GM12878 (cell line): ENCODE results near the gene ZNF267. TPM values are rescaled to one million over a fixed set of nuclear protein-coding genes. Genes with fewer than 3 reads are reported as not detected.

Experiments
- ATAC-seq: fragments of 200-7000 bp; cut with Tn5 transposase; 3 replicates; pipeline ENCODE4 v1.9.1; 2020; ENCODE audit warnings: mild to moderate bottlenecking, moderate library complexity
- BruUV-seq: library from RNA; stranded (reverse); fragments of 400-500 nt; replicated peaks from 2 replicates; lab custom pipeline; 2021; lab: Mats Ljungman, UMichigan
- CTCF ChIA-PET: fragments of 300-600 bp; sonication (Branson Sonifier 250); formaldehyde crosslinking; extraction: SDS; loops from one replicate; lab custom pipeline; 2021; ENCODE audit warnings: inconsistent platforms; lab: Yijun Ruan, JAX
- POLR2A ChIA-PET: fragments of 350-600 bp; formaldehyde crosslinking; extraction: SDS; loops from one replicate; lab custom pipeline; 2021; ENCODE audit warnings: inconsistent platforms; lab: Charles Lee
- RAD21 ChIA-PET: fragments of 300-600 bp; sonication (Branson Sonifier 250); formaldehyde crosslinking; loops from one replicate; lab custom pipeline; 2023; ENCODE audit warnings: antibody characterized with exemption; ENCODE audit not compliant: unreplicated experiment; lab: Charles Lee
- SMC1A ChIA-PET: fragments of 300-600 bp; sonication (Branson Sonifier 250); formaldehyde crosslinking; loops from one replicate; lab custom pipeline; 2023; ENCODE audit not compliant: unreplicated experiment, uncharacterized antibody; lab: Charles Lee
- DNase-seq: peaks from one replicate; pipeline ENCODE4 v3.0.0-alpha.2; 2011; ENCODE audit warnings: low read depth, low spot score
- FAIRE-seq: peaks from 3 replicates; lab custom pipeline; 2011; peaks lifted over from hg19 to GRCh38; lab: Jason Lieb, UNC
- H2AFZ ChIP-seq: 2 replicates; pipeline ENCODE4 v1.6.0; 2011; ENCODE audit warnings: low read depth, low read length, control low read depth; ENCODE audit not compliant: control insufficient read depth
- H3K27ac ChIP-seq: 2 replicates; pipeline ENCODE4 v1.5.1; 2011; ENCODE audit warnings: control low read depth; ENCODE audit not compliant: control insufficient read depth, insufficient read depth
- H3K27me3 ChIP-seq, 2 experiments: replicated peaks in 1 of 2; 2 replicates each; pipeline versions ENCODE4 v1.6.0 to v1.6.1; 2011; ENCODE audit warnings: low read length in 1 of 2; ENCODE audit not compliant: control insufficient read depth in 2 of 2, insufficient read depth in 2 of 2
- H3K36me3 ChIP-seq, 2 experiments: 2 replicates each; pipeline ENCODE4 v1.5.1; 2011; ENCODE audit warnings: low read length in 1 of 2; ENCODE audit not compliant: control insufficient read depth in 2 of 2, insufficient read depth in 2 of 2
- H3K4me1 ChIP-seq: 2 replicates; pipeline ENCODE4 v1.6.1; 2011; ENCODE audit warnings: mild to moderate bottlenecking, low read length, moderate library complexity, mixed read lengths; ENCODE audit not compliant: control insufficient read depth, insufficient read depth
- H3K4me2 ChIP-seq: 2 replicates; pipeline ENCODE4 v1.6.0; 2011; ENCODE audit warnings: control low read depth; ENCODE audit not compliant: control insufficient read depth, insufficient read depth
- H3K4me3 ChIP-seq: fragments of 200-600 bp; sonication (generic); 2 replicates; pipeline ENCODE4 v1.5.1; 2016
- H3K79me2 ChIP-seq: 2 replicates; pipeline ENCODE4 v1.6.0; 2011; ENCODE audit warnings: low read length; ENCODE audit not compliant: control insufficient read depth, insufficient read depth
- H3K9ac ChIP-seq: 2 replicates; pipeline ENCODE4 v1.8.0; 2011; ENCODE audit warnings: low read length, control low read depth, mixed read lengths; ENCODE audit not compliant: control insufficient read depth, insufficient read depth
- H3K9me3 ChIP-seq: replicated peaks from 3 replicates; pipeline ENCODE4 v1.5.1; 2011; ENCODE audit warnings: mild to moderate bottlenecking, low read length; ENCODE audit not compliant: control insufficient read depth, insufficient read depth
- H4K20me1 ChIP-seq: 2 replicates; pipeline ENCODE4 v1.6.0; 2011; ENCODE audit not compliant: control insufficient read depth, insufficient read depth
- DPF2 ChIP-seq: fragments of 450-650 bp; IDR thresholded peaks from 2 replicates; pipeline ENCODE4 v1.6.1; 2017; ENCODE audit warnings: mild to moderate bottlenecking
- HDAC6 ChIP-seq: fragments of 200-600 bp; sonication (generic); IDR thresholded peaks from one replicate; pipeline ENCODE4 v1.8.0; 2017; ENCODE audit warnings: antibody characterized with exemption; ENCODE audit not compliant: unreplicated experiment
- IRF4 ChIP-seq: IDR thresholded peaks from 2 replicates; pipeline ENCODE4 v1.6.1; 2011; ENCODE audit warnings: low read depth, low read length
- MEF2A ChIP-seq: IDR thresholded peaks from 2 replicates; pipeline ENCODE4 v1.6.1; 2011; ENCODE audit warnings: low read depth, mild to moderate bottlenecking, low read length, moderate library complexity; ENCODE audit not compliant: insufficient read depth
- MXI1 ChIP-seq: fragments of 150-350 bp; IDR thresholded peaks from 2 replicates; pipeline ENCODE4 v1.6.1; 2011; ENCODE audit warnings: low read depth, mild to moderate bottlenecking, inconsistent platforms, low read length, improper control_type of control experiment
- PAX8 ChIP-seq: fragments of 450-650 bp; IDR thresholded peaks from 2 replicates; pipeline ENCODE4 v1.6.1; 2017; ENCODE audit warnings: mild to moderate bottlenecking, moderate library complexity
- RUNX3 ChIP-seq: IDR thresholded peaks from 2 replicates; pipeline ENCODE4 v1.6.1; 2012; ENCODE audit warnings: low read length, inconsistent platforms
- SMC3 ChIP-seq: IDR thresholded peaks from 2 replicates; pipeline ENCODE4 v1.6.1; 2011; ENCODE audit warnings: low read length, improper control_type of control experiment, borderline replicate concordance
- SPI1 ChIP-seq: IDR thresholded peaks from 2 replicates; pipeline ENCODE4 v1.6.1; 2011; ENCODE audit warnings: low read depth, mild to moderate bottlenecking, low read length, moderate library complexity, borderline replicate concordance; ENCODE audit not compliant: insufficient read depth
- SREBF2 ChIP-seq: IDR thresholded peaks from 2 replicates; pipeline ENCODE4 v1.6.1; 2012; ENCODE audit warnings: mild to moderate bottlenecking, low read length
- YBX1 ChIP-seq: fragments of 450-650 bp; IDR thresholded peaks from 2 replicates; pipeline ENCODE4 v1.6.1; 2016; ENCODE audit warnings: antibody characterized with exemption
- ZSCAN29 ChIP-seq: fragments of 450-650 bp; IDR thresholded peaks from 2 replicates; pipeline ENCODE4 v1.6.1; 2017; ENCODE audit warnings: mild to moderate bottlenecking, moderate library complexity
- WGBS: methylation state at CpG from one replicate; pipeline ENCODE4 v1.1.6; 2016; ENCODE audit warnings: low lambda C conversion rate; ENCODE audit not compliant: insufficient replicate concordance, insufficient coverage; ENCODE audit errors: missing lambda C conversion rate; 5-methylcytosine and 5-hydroxymethylcytosine counted together
- in situ Hi-C: fragments of 300-500 bp; cut with MboI; formaldehyde crosslinking; loops from 9 replicates; pipeline ENCODE4 v1.14.3; 2018; ENCODE audit warnings: mixed read lengths
- intact Hi-C: fragments of 100-400 bp; cut with micrococcal nuclease; formaldehyde crosslinking; loops from one replicate; pipeline ENCODE4 v1.14.2; 2022; ENCODE audit not compliant: unreplicated experiment
- polyA plus RNA-seq, 11 experiments: library from polyadenylated mRNA; depleted of rRNA in 4 of 11; unstranded in 6 of 11; stranded (reverse) in 5 of 11; fragments of >200 nt; fragmentation: Nextera tagmentation in 4 of 11; fragmentation: Illumina TruSeq in 1 of 11; extraction: Ambion mirVana in 4 of 11; extraction: Trizol in 1 of 11; gene quantifications; 1 replicate in 1 of 11; 2 replicates in 10 of 11; pipeline versions ENCODE4 v1.2.1 to v1.2.3, GENCODE V29; 2011 to 2016; ENCODE audit warnings: inconsistent platforms in 2 of 11, missing spikeins in 2 of 11, low read depth in 1 of 11
- total RNA-seq, 4 experiments: library from RNA; depleted of rRNA in 3 of 4; stranded (reverse); fragments of >200 nt in 3 of 4; fragmentation: Illumina TruSeq in 1 of 4; extraction: Trizol in 1 of 4; gene quantifications; 2 replicates each; pipeline versions ENCODE4 v1.2.1 to v1.2.3, GENCODE V29; 2013 to 2021
- TF ChIP-seq, protein P1 (sequence below): fragments of 450-650 bp; IDR thresholded peaks from 2 replicates; pipeline ENCODE4 v1.6.1; 2017; ENCODE audit warnings: mild to moderate bottlenecking, low read depth, inconsistent platforms; ENCODE audit not compliant: poor library complexity, severe bottlenecking

ZNF267 gene
- total and polyA plus RNA-seq, 10 of the 15 experiments (the other 5 are each of a cell fraction or from before 2014, with no cell fraction given) = 16.3 to 54.6 (median 29.6) TPM

DNA sequence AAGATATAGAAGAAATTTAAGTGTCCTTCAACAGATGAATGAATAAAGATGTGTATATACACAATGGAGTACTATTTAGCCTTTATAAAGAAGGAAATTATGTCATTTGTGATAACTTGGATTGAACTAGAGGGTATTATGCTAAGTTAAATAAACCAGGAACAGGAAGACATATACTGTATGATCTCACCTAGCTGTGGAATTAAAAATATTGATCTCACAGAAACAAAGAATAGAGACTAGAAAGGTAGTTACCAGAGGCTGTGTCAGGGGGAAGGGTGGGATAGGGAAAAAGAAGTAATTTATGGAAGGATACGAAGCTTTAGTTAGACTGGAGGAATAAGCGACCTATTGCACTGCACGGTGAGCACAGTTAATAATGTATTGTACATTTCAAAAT, 5.4 kb upstream of the ZNF267 start:
- TF ChIP-seq MEF2A (no peak), ZSCAN29 (no peak), IRF4 (no peak)
- SMC1A ChIA-PET = interaction anchor here (1.0 to 5.4 kb wide), 12 partner anchors 10 to 874 kb away, joined by 3 to 37 read pairs (median 4); partner anchors contain the start of genes ARMC5 and FUS
- CTCF ChIA-PET = interaction anchor here (0.6 to 9.6 kb wide), 28 partner anchors 9 to 1074 kb away, joined by 3 to 92 read pairs (median 5); partner anchors contain the start of genes ARMC5, HSD3B7, ZNF646 and ZNF668

DNA sequence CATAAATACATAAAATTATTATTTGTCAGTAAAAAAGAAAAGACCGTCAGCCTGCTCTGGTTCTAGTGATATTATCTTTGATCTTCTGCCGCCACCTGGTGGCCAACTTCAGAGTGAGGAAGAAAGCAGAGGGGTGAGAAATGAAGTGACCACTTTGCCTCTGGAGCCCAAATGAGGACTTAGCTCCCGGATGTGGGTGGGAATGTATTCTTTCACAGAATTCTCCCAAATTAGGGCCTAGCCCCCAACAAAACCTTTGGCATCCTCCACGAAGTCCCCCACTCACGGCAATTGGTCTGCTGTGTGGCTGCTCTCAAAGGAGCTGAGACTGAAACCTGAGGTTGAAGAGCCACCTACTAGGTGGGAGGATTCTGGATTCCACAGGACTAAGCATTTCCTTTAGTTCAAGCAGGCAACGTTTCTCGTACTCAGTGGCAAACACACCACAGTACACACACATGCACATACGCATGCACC, 4.9 kb upstream of the ZNF267 start:
- no peak for DNase-seq
- peak; percentile 78 for ATAC-seq
- in situ Hi-C loops (loop anchor here (5.0 kb wide), 2 partner anchors 411 to 876 kb away; partner anchors contain the start of gene ARMC5), intact Hi-C loops (loop anchor here (1.0 kb wide), 2 partner anchors 362 to 409 kb away; partner anchors contain the start of gene ARMC5)
- peak; percentile 92 for FAIRE-seq
- peaks cover 5% of the 10 kb centered on the region for H3K79me2 ChIP-seq
- no TSS peak for BruUV-seq
- RAD21 ChIA-PET = interaction anchor here (0.5 to 2.9 kb wide), 16 partner anchors 8 to 883 kb away, joined by 3 to 20 read pairs (median 5); partner anchors contain the start of genes ARMC5 and ZNF668
- no peaks in the 10 kb centered on the region for H4K20me1 ChIP-seq
- WGBS = 0% methylated on average over 8 of the region's 8 CpGs
- SMC1A ChIA-PET = interaction anchor here (0.8 to 5.4 kb wide), 15 partner anchors 10 to 919 kb away, joined by 3 to 37 read pairs (median 4); partner anchors contain the start of genes ARMC5 and FUS
- peaks cover 24% of the 10 kb centered on the region for H3K4me1 ChIP-seq
- POLR2A ChIA-PET = interaction anchor here (0.6 to 1.3 kb wide), 6 partner anchors 9 to 914 kb away, joined by 3 to 5 read pairs (median 4); no protein-coding TSS in a partner anchor
- peak overlapping the region; percentile 59 for H2AFZ ChIP-seq
- H3K4me2 ChIP-seq = peak overlapping the region; percentile 72
- H3K9ac ChIP-seq = no peak overlapping the region
- no peak overlapping the region for H3K27ac ChIP-seq
- peak overlapping the region; percentile 28; the same call in 1 of the 2 replicates for H3K4me3 ChIP-seq
- no peaks in the 10 kb centered on the region for H3K27me3 ChIP-seq
- H3K9me3 ChIP-seq = no peaks in the 10 kb centered on the region; the same call in 2 of the 3 replicates
- no peaks in the 10 kb centered on the region for H3K36me3 ChIP-seq
- CTCF ChIA-PET = interaction anchor here (0.6 to 9.6 kb wide), 30 partner anchors 9 to 1075 kb away, joined by 3 to 92 read pairs (median 4); partner anchors contain the start of genes ARMC5, HSD3B7, ZNF646 and ZNF668
- TF ChIP-seq SREBF2 = no peak
- peak; percentile 58; the same call in 1 of the 2 replicates for TF ChIP-seq SMC3
- TF ChIP-seq, protein P1, sequence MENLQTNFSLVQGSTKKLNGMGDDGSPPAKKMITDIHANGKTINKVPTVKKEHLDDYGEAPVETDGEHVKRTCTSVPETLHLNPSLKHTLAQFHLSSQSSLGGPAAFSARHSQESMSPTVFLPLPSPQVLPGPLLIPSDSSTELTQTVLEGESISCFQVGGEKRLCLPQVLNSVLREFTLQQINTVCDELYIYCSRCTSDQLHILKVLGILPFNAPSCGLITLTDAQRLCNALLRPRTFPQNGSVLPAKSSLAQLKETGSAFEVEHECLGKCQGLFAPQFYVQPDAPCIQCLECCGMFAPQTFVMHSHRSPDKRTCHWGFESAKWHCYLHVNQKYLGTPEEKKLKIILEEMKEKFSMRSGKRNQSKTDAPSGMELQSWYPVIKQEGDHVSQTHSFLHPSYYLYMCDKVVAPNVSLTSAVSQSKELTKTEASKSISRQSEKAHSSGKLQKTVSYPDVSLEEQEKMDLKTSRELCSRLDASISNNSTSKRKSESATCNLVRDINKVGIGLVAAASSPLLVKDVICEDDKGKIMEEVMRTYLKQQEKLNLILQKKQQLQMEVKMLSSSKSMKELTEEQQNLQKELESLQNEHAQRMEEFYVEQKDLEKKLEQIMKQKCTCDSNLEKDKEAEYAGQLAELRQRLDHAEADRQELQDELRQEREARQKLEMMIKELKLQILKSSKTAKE = peak; percentile 21
- peak; percentile 25; the same call in 1 of the 2 replicates for TF ChIP-seq SPI1
- peak; percentile 26; the same call in 1 of the 2 replicates for TF ChIP-seq RUNX3
- TF ChIP-seq PAX8 = no peak
- 0 out of 2 replicates have a peak, but pooled peaks have one; percentile 51 for TF ChIP-seq YBX1
- no peak for TF ChIP-seq MXI1
- TF ChIP-seq IRF4 = 0 out of 2 replicates have a peak, but pooled peaks have one; percentile 9
- TF ChIP-seq HDAC6 = no peak
- TF ChIP-seq DPF2 = 0 out of 2 replicates have a peak, but pooled peaks have one; percentile 38

More for the DNA sequence above, 5.4 kb upstream of the ZNF267 start:
- no peak overlapping the region for H3K4me3 ChIP-seq
- ATAC-seq (no peak), FAIRE-seq (no peak), DNase-seq (no peak)
- H3K27ac ChIP-seq = no peak overlapping the region
- peaks cover 0 to 3% of the 10 kb centered on the region in 2 experiments; a peak in 1 of 4 replicates for H3K27me3 ChIP-seq
- H3K36me3 ChIP-seq = no peaks in the 10 kb centered on the region
- no peak overlapping the region for H3K9ac ChIP-seq
- H4K20me1 ChIP-seq = no peaks in the 10 kb centered on the region
- POLR2A ChIA-PET = interaction anchor here (0.6 to 0.8 kb wide), 3 partner anchors 9 to 914 kb away, joined by 3 to 5 read pairs (median 4); no protein-coding TSS in a partner anchor
- BruUV-seq = no TSS peak
- H3K9me3 ChIP-seq = no peaks in the 10 kb centered on the region; the same call in 2 of the 3 replicates
- H3K4me2 ChIP-seq = no peak overlapping the region
- 0% methylated on average over 3 of the region's 3 CpGs for WGBS
- in situ Hi-C loops (loop anchor here (5.0 kb wide), 2 partner anchors 411 to 876 kb away; partner anchors contain the start of gene ARMC5), intact Hi-C loops (loop anchor here (1.0 kb wide), 2 partner anchors 362 to 409 kb away; partner anchors contain the start of gene ARMC5)
- H3K4me1 ChIP-seq = peaks cover 22% of the 10 kb centered on the region
- RAD21 ChIA-PET = interaction anchor here (1.1 to 2.9 kb wide), 10 partner anchors 9 to 882 kb away, joined by 3 to 20 read pairs (median 6); partner anchors contain the start of gene ARMC5
- H3K79me2 ChIP-seq = peaks cover 2% of the 10 kb centered on the region
- H2AFZ ChIP-seq = no peak overlapping the region
